Measurements from ENCODE around the gene HSD3B7.

The HSD3B7 gene

GRCh38 chr16:31003744-31004143 lies 18.7 kb downstream of the HSD3B7 start:
- TF ChIP-seq CTCF (conservative IDR thresholded peaks at IDR 0.05; ENCODE audit: low read depth, low read length) = no peak
- no peak overlapping the region for H3K4me3 ChIP-seq (ENCODE audit: low read length)
- no peak for DNase-seq (ENCODE audit: low read depth)

- TF ChIP-seq CTCF (conservative IDR thresholded peaks at IDR 0.05; ENCODE audit: low read depth, low read length) = no peak
- H3K4me3 ChIP-seq (ENCODE audit: low read length) = no peak overlapping the region
- DNase-seq (ENCODE audit: low read depth) = no peak
These were observed 19.7 kb downstream of the HSD3B7 start for GRCh38 chr16:31004658-31005057.

- no peak for DNase-seq (ENCODE audit: low read depth)
- no peak overlapping the region for H3K4me3 ChIP-seq (ENCODE audit: low read length)
- TF ChIP-seq CTCF (conservative IDR thresholded peaks at IDR 0.05; ENCODE audit: low read depth, low read length) = no peak
These were observed 20.5 kb downstream of the HSD3B7 start for GRCh38 chr16:31005350-31006085.

GRCh38 chr16:31006086-31006385 lies 21.0 kb downstream of the HSD3B7 start:
- DNase-seq (ENCODE audit: low read depth) = no peak
- no peak overlapping the region for H3K4me3 ChIP-seq (ENCODE audit: low read length)

GRCh38 chr16:31006589-31006988 lies 21.6 kb downstream of the HSD3B7 start:
- no peak for TF ChIP-seq CTCF (conservative IDR thresholded peaks at IDR 0.05; ENCODE audit: low read depth, low read length)
- DNase-seq (ENCODE audit: low read depth) = no peak
- no peak overlapping the region for H3K4me3 ChIP-seq (ENCODE audit: low read length)

More at GRCh38 chr16:31006086-31006385, 21.0 kb downstream of the HSD3B7 start:
- no peak for TF ChIP-seq CTCF (conservative IDR thresholded peaks at IDR 0.05; ENCODE audit: low read depth, low read length)

GRCh38 chr16:31007684-31008083 lies 22.7 kb downstream of the HSD3B7 start:
- TF ChIP-seq CTCF (conservative IDR thresholded peaks at IDR 0.05; ENCODE audit: low read depth, low read length) = no peak
- H3K4me3 ChIP-seq (ENCODE audit: low read length) = no peak overlapping the region
- DNase-seq (ENCODE audit: low read depth) = no peak

- H3K4me3 ChIP-seq (ENCODE audit: low read length) = no peak overlapping the region
- no peak for TF ChIP-seq CTCF (conservative IDR thresholded peaks at IDR 0.05; ENCODE audit: low read depth, low read length)
- DNase-seq (ENCODE audit: low read depth) = no peak
These were observed 23.1 kb downstream of the HSD3B7 start for GRCh38 chr16:31008149-31008548.
